ENCODE measurements around the gene DNAH12. TPM values are rescaled to one million over a fixed set of nuclear protein-coding genes. Genes with fewer than 3 reads are reported as not detected.
"Not testable (repeated sequence)": the region's sequence is repeated elsewhere in the genome, so short reads cannot be mapped to it uniquely, and the experiment has no call there.

DNAH12 gene
- total RNA-seq, 6 experiments from 2014 or later = under 0.01 to 0.29 (median 0.18) TPM; not detected in 1

DNA sequence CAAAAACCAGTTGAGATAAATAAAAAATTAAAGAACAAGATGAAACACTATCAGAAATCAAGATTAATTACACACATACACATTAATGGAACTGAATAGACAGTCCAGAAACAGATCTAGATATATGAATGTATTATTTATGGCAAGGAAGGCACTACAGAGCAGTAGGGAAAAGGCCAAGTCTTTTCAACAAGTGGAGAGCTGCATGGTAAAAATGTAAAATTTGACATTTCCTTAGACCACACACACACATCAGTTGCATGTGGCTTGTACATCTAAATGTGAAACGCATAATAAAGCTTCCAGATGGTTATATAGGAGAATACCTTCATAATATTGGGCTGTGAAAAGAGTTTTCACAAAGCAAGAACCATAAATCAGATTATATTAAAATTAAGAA is 193.9 kb downstream of the DNAH12 start:
- Histone ChIP-seq H3K27me3 (no peaks in the 10 kb centered on the region), H3K4me3 (no peak overlapping the region), H3K27ac (no peak overlapping the region), H3K4me1 (no peaks in the 10 kb centered on the region), H3K9me3 (no peaks in the 10 kb centered on the region), H3K36me3 (no peaks in the 10 kb centered on the region)
- 75% methylated on average over 1 of the region's 1 CpG for WGBS (ENCODE audit: insufficient coverage, low coverage, low lambda C conversion rate, missing lambda C conversion rate)
- TF ChIP-seq POLR2A (IDR thresholded peaks at IDR 0.05) = no peak
- TF ChIP-seq, protein P1, sequence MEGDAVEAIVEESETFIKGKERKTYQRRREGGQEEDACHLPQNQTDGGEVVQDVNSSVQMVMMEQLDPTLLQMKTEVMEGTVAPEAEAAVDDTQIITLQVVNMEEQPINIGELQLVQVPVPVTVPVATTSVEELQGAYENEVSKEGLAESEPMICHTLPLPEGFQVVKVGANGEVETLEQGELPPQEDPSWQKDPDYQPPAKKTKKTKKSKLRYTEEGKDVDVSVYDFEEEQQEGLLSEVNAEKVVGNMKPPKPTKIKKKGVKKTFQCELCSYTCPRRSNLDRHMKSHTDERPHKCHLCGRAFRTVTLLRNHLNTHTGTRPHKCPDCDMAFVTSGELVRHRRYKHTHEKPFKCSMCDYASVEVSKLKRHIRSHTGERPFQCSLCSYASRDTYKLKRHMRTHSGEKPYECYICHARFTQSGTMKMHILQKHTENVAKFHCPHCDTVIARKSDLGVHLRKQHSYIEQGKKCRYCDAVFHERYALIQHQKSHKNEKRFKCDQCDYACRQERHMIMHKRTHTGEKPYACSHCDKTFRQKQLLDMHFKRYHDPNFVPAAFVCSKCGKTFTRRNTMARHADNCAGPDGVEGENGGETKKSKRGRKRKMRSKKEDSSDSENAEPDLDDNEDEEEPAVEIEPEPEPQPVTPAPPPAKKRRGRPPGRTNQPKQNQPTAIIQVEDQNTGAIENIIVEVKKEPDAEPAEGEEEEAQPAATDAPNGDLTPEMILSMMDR (IDR thresholded peaks at IDR 0.05) = no peak
- ATAC-seq (no peak), DNase-seq (no peak)
- intact Hi-C loops (cut with DNase I) = no loop called here

DNA sequence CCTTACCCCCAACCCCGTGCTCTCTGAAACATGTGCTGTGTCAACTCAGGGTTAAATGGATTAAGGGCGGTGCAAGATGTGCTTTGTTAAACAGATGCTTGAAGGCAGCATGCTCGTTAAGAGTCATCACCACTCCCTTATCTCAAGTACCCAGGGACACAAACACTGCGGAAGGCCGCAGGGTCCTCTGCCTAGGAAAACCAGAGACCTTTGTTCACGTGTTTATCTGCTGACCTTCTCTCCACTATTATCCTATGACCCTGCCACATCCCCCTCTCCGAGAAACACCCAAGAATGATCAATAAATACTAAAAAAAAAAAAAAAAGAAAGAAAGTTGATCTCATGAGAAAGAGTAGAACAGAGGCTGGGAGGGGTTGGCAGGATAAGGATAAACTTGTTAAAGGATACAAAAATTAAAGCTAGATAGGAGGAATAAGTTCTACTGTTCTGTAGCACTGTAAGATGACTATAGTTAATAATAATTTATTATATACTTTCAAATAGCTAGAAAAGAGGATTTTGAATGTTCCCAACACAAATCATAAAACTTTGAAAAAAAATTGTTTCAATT is 205.0 kb downstream of the DNAH12 start:
- H3K27me3 ChIP-seq; H3K27ac ChIP-seq; H3K4me3 ChIP-seq; H3K36me3 ChIP-seq; H3K4me1 ChIP-seq; H3K9me3 ChIP-seq; DNase-seq; intact Hi-C loops (cut with DNase I); ATAC-seq: not testable (repeated sequence)
- WGBS (ENCODE audit: insufficient coverage, low coverage, low lambda C conversion rate, missing lambda C conversion rate) = 25% methylated on average over 6 of the region's 7 CpGs

DNA sequence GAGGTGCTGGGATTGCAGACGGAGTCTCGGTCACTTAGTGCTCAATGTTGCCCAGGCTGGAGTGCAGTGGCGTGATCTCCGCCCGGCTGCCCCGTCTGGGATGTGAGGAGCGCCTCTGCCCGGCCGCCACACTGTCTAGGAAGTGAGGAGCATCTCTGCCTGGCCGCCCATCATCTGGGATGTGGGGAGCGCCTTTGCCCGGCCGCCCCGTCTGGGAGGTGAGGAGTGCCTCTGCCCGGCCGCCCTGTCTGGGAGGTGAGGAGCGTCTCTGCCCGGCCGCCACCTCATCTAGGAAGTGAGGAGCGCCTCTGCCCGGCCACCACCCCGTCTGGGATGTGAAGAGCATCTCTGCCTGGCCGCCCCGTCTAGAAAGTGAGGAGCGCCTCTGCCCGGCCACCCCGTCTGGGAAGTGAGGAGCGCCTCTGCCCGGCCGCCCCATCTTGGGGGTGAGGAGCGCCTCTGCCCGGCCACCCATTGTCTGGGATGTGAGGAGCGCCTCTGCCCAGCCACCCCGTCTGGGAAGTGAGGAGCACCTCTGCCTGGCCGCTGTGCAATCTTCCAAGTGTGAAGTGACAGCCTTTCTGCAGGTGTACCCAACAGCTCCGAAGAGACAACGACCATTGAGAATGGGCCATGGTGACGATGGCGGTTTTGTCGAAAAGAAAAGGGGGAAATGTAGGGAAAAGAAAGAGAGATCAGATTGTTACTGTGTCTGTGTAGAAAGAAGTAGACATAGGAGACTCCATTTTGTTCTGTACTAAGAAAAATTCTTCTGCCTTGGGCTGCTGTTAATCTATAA is 205.7 kb downstream of the DNAH12 start:
- H3K4me1 ChIP-seq; H3K9me3 ChIP-seq; H3K27me3 ChIP-seq; intact Hi-C loops (cut with DNase I); ATAC-seq; H3K36me3 ChIP-seq; DNase-seq; H3K27ac ChIP-seq; H3K4me3 ChIP-seq: not testable (repeated sequence)
- 80% methylated on average over 6 of the region's 40 CpGs for WGBS (ENCODE audit: insufficient coverage, low coverage, low lambda C conversion rate, missing lambda C conversion rate)

DNA sequence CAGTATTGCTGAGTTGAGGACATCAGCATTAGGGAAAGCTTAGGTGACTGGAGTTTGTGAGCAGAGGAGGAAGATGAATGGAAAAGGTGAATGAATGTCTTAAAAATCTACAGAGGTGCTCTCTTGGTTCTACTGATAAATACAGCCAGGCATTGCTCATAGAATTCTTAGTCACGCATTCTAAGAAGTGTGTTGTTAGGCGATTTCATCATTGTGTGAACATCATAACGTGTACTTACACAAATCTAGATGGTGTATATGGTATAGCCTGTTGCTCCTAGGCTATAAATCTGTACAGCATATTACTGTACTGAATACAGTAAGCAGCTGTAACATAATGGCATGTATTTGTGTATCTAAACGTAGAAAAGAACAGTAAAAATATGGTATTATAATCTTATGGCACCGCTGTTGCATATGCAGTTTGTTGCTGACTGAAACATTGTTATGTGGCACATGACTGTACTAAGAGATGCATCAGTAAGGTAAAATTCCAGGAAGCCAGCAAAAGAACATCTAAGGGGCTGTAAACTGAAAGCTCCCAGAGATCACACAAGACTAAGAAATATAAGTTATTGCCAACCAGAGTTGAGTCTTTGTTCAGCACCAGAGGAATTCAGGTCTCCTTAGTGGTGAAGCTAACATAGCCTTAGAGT is 208.7 kb downstream of the DNAH12 start:
- H3K4me1 ChIP-seq = no peaks in the 10 kb centered on the region

DNA sequence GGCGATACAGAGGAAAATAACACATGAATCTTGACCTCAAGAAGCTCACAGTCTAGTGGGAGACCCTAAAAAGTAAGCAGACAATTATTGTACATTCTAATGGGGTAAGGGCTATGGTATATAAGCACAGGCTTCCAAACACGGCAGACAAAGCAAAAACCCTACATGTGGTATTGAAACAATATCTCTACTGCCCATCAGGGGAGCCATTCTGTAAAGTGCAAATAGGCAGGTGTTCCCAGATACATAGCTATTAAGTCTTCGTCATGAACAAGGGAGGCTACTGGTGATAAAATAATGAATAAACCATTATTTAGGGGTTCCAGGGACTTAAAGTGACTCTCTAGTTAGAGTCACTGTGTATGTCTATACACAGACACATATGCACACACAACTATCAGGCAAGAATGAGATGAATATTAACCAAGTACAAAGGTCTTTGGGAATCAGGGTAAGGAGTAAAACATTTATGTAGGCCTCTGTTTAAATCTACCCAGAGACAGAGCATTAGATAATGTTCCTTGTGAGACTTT is 213.0 kb downstream of the DNAH12 start:
- no peak overlapping the region for H3K27ac ChIP-seq
- no peaks in the 10 kb centered on the region for H3K36me3 ChIP-seq
- no peaks in the 10 kb centered on the region for H3K4me1 ChIP-seq
- intact Hi-C loops (cut with DNase I) = no loop called here
- no peaks in the 10 kb centered on the region for H3K27me3 ChIP-seq
- TF ChIP-seq POLR2A (IDR thresholded peaks at IDR 0.05) = no peak
- TF ChIP-seq, protein P1 (IDR thresholded peaks at IDR 0.05) = no peak
- no peak for DNase-seq
- H3K9me3 ChIP-seq = no peaks in the 10 kb centered on the region
- no peak overlapping the region for H3K4me3 ChIP-seq
- 92% methylated on average over 3 of the region's 3 CpGs for WGBS (ENCODE audit: insufficient coverage, low coverage, low lambda C conversion rate, missing lambda C conversion rate)
- ATAC-seq = no peak

More for the DNA sequence above, 208.7 kb downstream of the DNAH12 start:
- no peak overlapping the region for H3K27ac ChIP-seq
- no peaks in the 10 kb centered on the region for H3K36me3 ChIP-seq
- no peak overlapping the region for H3K4me3 ChIP-seq
- no peaks in the 10 kb centered on the region for H3K27me3 ChIP-seq
- no peak for TF ChIP-seq POLR2A (IDR thresholded peaks at IDR 0.05)
- TF ChIP-seq, protein P1 (IDR thresholded peaks at IDR 0.05) = no peak
- WGBS (ENCODE audit: insufficient coverage, low coverage, low lambda C conversion rate, missing lambda C conversion rate) = 62% methylated on average over 5 of the region's 5 CpGs
- no peaks in the 10 kb centered on the region for H3K9me3 ChIP-seq
- DNase-seq (no peak), ATAC-seq (no peak)
- intact Hi-C loops (cut with DNase I) = no loop called here

DNA sequence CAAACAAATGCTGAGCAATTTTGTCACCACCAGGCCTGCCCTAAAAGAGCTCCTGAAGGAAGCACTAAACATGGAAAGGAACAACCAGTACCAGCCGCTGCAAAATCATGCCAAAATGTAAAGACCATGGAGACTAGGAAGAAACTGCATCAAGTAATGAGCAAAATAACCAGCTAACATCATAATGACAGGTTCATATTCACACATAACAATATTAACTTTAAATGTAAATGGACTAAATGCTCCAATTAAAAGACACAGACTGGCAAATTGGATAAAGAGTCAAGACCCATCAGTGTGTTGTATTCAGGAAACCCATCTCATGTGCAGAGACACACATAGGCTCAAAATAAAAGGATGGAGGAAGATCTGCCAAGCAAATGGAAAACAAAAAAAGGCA is 217.6 kb downstream of the DNAH12 start:
- intact Hi-C loops (cut with DNase I); ATAC-seq; H3K4me1 ChIP-seq; DNase-seq; H3K27ac ChIP-seq; H3K9me3 ChIP-seq; H3K27me3 ChIP-seq; H3K36me3 ChIP-seq; H3K4me3 ChIP-seq: not testable (repeated sequence)
- 88% methylated on average over 1 of the region's 1 CpG for WGBS (ENCODE audit: insufficient coverage, low coverage, low lambda C conversion rate, missing lambda C conversion rate)

Measured in right lobe of liver (tissue), 6 donors.